Fibroblast of lung (primary cell): ENCODE data around the gene DUS4L.

Source experiments
- CTCF ChIP-seq, 2 donors: IDR thresholded peaks in 1 of 2; conservative IDR thresholded peaks in 1 of 2; 1 replicate in 1 of 2; 2 replicates in 1 of 2; pipeline ENCODE4 v1.5.1; 2011 to 2012; ENCODE audit warnings: low read length in 2 of 2, control low read depth in 1 of 2, inconsistent platforms in 1 of 2, low read depth in 1 of 2, mild to moderate bottlenecking in 1 of 2
- EZH2 ChIP-seq: IDR thresholded peaks from 2 replicates; pipeline ENCODE4 v1.5.1; 2012; ENCODE audit warnings: low read length, control low read depth, mild to moderate bottlenecking; ENCODE audit errors: missing control alignments

- TF ChIP-seq CTCF (conservative IDR thresholded peaks at IDR 0.05 in 1 of 2, IDR thresholded peaks at IDR 0.05 in 1 of 2; ENCODE audit: low read depth in 1 of 2, low read length in 2 of 2) (no peak), EZH2 (no peak)
Measured at GRCh38 chr7:107597953-107598352, 34.2 kb downstream of the DUS4L start.
